HFFc6 (cell line): ENCODE measurements around the gene ATP6V0A1. TPM values are rescaled to one million over a fixed set of nuclear protein-coding genes. Genes with fewer than 3 reads are reported as not detected.
"Not testable (repeated sequence)": the region's sequence is repeated elsewhere in the genome, so short reads cannot be mapped to it uniquely, and the experiment has no call there.

Source experiments
- DNase-seq: peaks from one replicate; pipeline ENCODE4 v3.0.0-alpha.2; 2018
- H3K27ac Mint-ChIP-seq: 2 replicates; pipeline ENCODE4 v1.8.0; 2020; ENCODE audit warnings: mild to moderate bottlenecking, mixed read lengths
- H3K27me3 Mint-ChIP-seq: 2 replicates; pipeline ENCODE4 v1.8.0; 2021; ENCODE audit warnings: mild to moderate bottlenecking, moderate library complexity, mixed read lengths; ENCODE audit not compliant: insufficient read depth
- H3K36me3 Mint-ChIP-seq: 2 replicates; pipeline ENCODE4 v1.8.0; 2021; ENCODE audit warnings: low read depth, mixed read lengths
- H3K4me1 Mint-ChIP-seq: 2 replicates; pipeline ENCODE4 v1.8.0; 2020; ENCODE audit warnings: low read depth, mixed read lengths
- H3K4me3 Mint-ChIP-seq: 2 replicates; pipeline ENCODE4 v1.8.0; 2020; ENCODE audit warnings: mild to moderate bottlenecking, moderate library complexity, mixed read lengths
- H3K9me3 Mint-ChIP-seq: 2 replicates; pipeline ENCODE4 v1.8.0; 2020; ENCODE audit warnings: mild to moderate bottlenecking, mixed read lengths
- CTCF ChIP-seq: fragments of 200-600 bp; sonication (generic); IDR thresholded peaks from 2 replicates; pipeline ENCODE4 v1.5.0; 2021; ENCODE audit warnings: antibody characterized with exemption, mild to moderate bottlenecking
- total RNA-seq, 6 experiments: library from RNA; stranded (reverse); fragmentation: NEBNext Ultra II Directional; extraction: Animal tissue kit (Norgen Biotek cat#: 25700); gene quantifications; 2 replicates in 1 of 6; 3 replicates in 5 of 6; pipeline ENCODE4 v1.2.3, GENCODE V29; 2021

ATP6V0A1 gene
- total RNA-seq, 6 experiments from 2014 or later, result 29.6 to 56.7 (median 37.1) TPM

DNA sequence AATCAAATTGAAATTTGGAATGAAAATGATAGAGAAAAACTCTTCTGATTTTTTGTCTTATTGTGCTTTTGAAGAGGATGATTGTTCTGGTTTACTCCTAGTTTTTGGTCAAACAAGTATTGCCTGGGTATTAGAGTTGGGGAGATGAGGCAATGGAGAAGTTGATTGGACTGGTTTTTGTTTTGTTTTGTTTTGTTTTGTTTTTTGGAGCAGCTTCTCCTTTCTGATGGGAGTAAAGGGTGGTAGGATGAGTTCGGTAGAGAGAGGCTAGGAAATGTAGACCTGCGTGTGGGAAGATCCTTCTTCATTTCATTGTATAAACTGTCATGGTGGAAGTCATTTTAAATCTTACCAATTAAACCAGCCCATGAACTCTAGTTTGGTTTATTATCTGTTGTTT lies 17.7 kb downstream of the ATP6V0A1 start:
- H3K36me3 Mint-ChIP-seq, result peaks cover 40% of the 10 kb centered on the region
- H3K4me3 Mint-ChIP-seq, result no peak overlapping the region
- no peak overlapping the region for H3K27ac Mint-ChIP-seq
- H3K4me1 Mint-ChIP-seq, result peaks cover 27% of the 10 kb centered on the region
- no peaks in the 10 kb centered on the region; the same call in 1 of the 2 replicates for H3K27me3 Mint-ChIP-seq
- DNase-seq, result no peak
- no peak for TF ChIP-seq CTCF
- H3K9me3 Mint-ChIP-seq, result no peaks in the 10 kb centered on the region

DNA sequence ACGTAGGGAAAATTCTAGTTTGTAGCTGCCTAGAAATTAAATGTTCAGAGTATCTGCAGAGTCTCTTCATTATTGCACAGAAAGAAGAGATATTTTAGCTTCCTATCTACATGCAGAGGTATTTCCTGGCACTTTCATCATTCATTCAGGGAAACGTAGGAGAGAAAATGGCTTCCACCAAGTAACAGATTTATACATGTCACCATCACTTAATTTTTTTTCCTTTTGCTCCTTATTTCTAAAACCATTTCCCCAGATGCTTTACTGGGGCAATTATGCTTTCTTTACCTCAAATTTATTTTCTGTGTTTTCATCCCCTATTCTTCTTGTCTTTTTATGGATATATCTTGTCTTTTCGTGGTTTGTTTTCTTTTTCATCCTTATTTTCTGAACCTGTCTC lies 18.5 kb downstream of the ATP6V0A1 start:
- no peaks in the 10 kb centered on the region for H3K9me3 Mint-ChIP-seq
- no peak for TF ChIP-seq CTCF
- no peak overlapping the region for H3K27ac Mint-ChIP-seq
- peaks cover 27% of the 10 kb centered on the region for H3K4me1 Mint-ChIP-seq
- peaks cover 40% of the 10 kb centered on the region for H3K36me3 Mint-ChIP-seq
- DNase-seq, result no peak
- H3K4me3 Mint-ChIP-seq, result no peak overlapping the region
- H3K27me3 Mint-ChIP-seq, result no peaks in the 10 kb centered on the region; the same call in 1 of the 2 replicates

- peaks cover 27% of the 10 kb centered on the region for H3K4me1 Mint-ChIP-seq
- H3K27ac Mint-ChIP-seq, H3K9me3 Mint-ChIP-seq, H3K27me3 Mint-ChIP-seq, H3K4me3 Mint-ChIP-seq, DNase-seq: not testable (repeated sequence)
- H3K36me3 Mint-ChIP-seq, result peaks cover 40% of the 10 kb centered on the region
Measured at GRCh38 chr17:42477824-42478223, 19.1 kb downstream of the ATP6V0A1 start.

GRCh38 chr17:42484304-42484703 lies 25.6 kb downstream of the ATP6V0A1 start:
- TF ChIP-seq CTCF, result no peak
- Mint-ChIP-seq H3K27me3 (no peaks in the 10 kb centered on the region), H3K9me3 (no peaks in the 10 kb centered on the region), H3K27ac (no peak overlapping the region), H3K36me3 (peaks cover 21% of the 10 kb centered on the region), H3K4me3 (no peak overlapping the region), H3K4me1 (peaks cover 18% of the 10 kb centered on the region)
- DNase-seq, result no peak

- Mint-ChIP-seq H3K27me3 (no peaks in the 10 kb centered on the region), H3K9me3 (no peaks in the 10 kb centered on the region), H3K4me1 (peaks cover 18% of the 10 kb centered on the region), H3K27ac (no peak overlapping the region), H3K4me3 (no peak overlapping the region), H3K36me3 (peaks cover 21% of the 10 kb centered on the region)
- peak; percentile 5 for DNase-seq
- no peak for TF ChIP-seq CTCF
Measured at GRCh38 chr17:42485680-42486079, 27.0 kb downstream of the ATP6V0A1 start.

DNA sequence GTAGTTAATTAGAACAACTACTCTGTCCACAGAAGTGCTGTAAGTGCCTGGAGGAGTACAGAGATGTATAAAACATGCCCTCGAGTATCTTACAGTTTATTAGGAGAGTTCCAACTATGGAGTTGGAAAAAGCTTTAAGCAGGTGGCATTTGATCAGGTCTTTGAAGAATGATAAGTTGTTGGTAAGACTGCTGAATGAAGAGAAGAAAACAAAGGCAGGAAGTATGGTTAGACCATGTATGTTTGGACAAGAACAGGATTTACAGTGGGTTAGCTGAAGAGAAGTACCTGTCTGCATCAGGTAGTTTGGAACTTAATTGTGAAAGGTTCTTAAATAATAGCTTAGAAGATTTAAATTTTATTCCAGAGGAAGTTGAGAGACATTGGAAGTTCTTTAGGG lies 29.4 kb downstream of the ATP6V0A1 start:
- H3K36me3 Mint-ChIP-seq, result peaks cover 21% of the 10 kb centered on the region
- H3K9me3 Mint-ChIP-seq, result no peaks in the 10 kb centered on the region
- no peak overlapping the region; the same call in 1 of the 2 replicates for H3K27ac Mint-ChIP-seq
- H3K4me3 Mint-ChIP-seq, result no peak overlapping the region
- no peaks in the 10 kb centered on the region for H3K27me3 Mint-ChIP-seq
- no peak for TF ChIP-seq CTCF
- DNase-seq, result no peak
- H3K4me1 Mint-ChIP-seq, result peaks cover 10% of the 10 kb centered on the region
